IPS-15b (cell line): Measurements from ENCODE around the gene OGDH.
"Not testable (repeated sequence)": the region's sequence is repeated elsewhere in the genome, so short reads cannot be mapped to it uniquely, and the experiment has no call there.

ENCODE experiments used
- H3K27me3 ChIP-seq: one replicate; pipeline ENCODE4 v1.6.1; 2013; ENCODE audit warnings: low read length; ENCODE audit not compliant: control insufficient read depth, insufficient read depth
- H3K36me3 ChIP-seq: one replicate; pipeline ENCODE4 v1.6.1; 2013; ENCODE audit warnings: low read length; ENCODE audit not compliant: control insufficient read depth, insufficient read depth
- H3K4me1 ChIP-seq: one replicate; pipeline ENCODE4 v1.6.1; 2013; ENCODE audit warnings: mild to moderate bottlenecking, low read length; ENCODE audit not compliant: control insufficient read depth, insufficient read depth
- H3K4me3 ChIP-seq: one replicate; pipeline ENCODE4 v1.5.1; 2013; ENCODE audit warnings: low read depth, low read length
- H3K9ac ChIP-seq: one replicate; pipeline ENCODE4 v1.6.1; 2013; ENCODE audit warnings: low read depth, mild to moderate bottlenecking, low read length
- H3K9me3 ChIP-seq: one replicate; pipeline ENCODE4 v1.6.1; 2013; ENCODE audit warnings: mild to moderate bottlenecking, low read length; ENCODE audit not compliant: control insufficient read depth, insufficient read depth

Gene OGDH

DNA sequence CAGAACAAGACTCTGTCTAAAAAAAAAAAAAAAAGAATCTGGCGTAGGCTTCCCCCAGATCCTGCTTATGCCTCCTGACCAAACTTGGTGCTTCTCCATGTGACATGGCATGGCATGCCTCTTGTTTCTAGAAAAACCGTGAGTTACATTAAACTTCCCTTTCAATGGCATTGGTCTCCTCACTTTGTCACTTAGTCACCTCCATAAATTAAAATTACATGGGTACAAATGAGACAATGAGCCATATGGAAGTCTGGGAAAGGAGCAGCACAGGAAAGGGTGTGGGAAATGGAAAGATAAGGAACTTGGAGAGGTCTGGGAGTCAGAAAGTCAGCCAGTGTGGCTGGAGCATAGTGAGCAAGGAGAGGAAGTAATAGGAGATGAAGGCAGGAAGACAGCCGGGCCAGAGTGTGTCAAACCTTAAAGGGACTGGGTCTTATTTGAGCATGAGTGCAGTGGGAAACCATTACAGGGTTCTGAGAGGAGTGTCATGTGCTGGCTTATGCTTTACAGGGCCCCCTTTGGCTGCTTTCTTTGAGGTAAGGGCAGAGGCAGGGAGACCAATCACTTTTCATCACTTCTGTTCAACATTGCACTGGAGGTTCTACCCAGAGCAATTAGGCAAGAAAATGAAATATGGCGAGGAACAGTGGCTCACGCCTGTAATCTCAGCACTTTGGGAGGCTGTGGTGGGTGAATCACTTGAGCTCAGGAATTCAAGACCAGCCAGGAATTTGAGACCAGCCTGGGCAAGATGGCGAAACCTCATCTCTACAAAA lies 120.9 kb downstream of the OGDH start:
- no peaks in the 10 kb centered on the region for H3K9me3 ChIP-seq
- H3K36me3 ChIP-seq, result no peaks in the 10 kb centered on the region
- H3K27me3 ChIP-seq, result no peaks in the 10 kb centered on the region
- no peak overlapping the region for H3K4me3 ChIP-seq
- H3K4me1 ChIP-seq, result no peaks in the 10 kb centered on the region
- no peak overlapping the region for H3K9ac ChIP-seq

- H3K27me3 ChIP-seq, result no peaks in the 10 kb centered on the region
- H3K9ac ChIP-seq, result no peak overlapping the region
- no peaks in the 10 kb centered on the region for H3K4me1 ChIP-seq
- no peak overlapping the region for H3K4me3 ChIP-seq
- H3K36me3 ChIP-seq, result no peaks in the 10 kb centered on the region
- no peaks in the 10 kb centered on the region for H3K9me3 ChIP-seq
Observed at GRCh38 chr7:44727937-44728262, 121.5 kb downstream of the OGDH start.

- Histone ChIP-seq H3K4me1 (no peaks in the 10 kb centered on the region), H3K9me3 (no peaks in the 10 kb centered on the region), H3K9ac (no peak overlapping the region), H3K4me3 (no peak overlapping the region), H3K27me3 (no peaks in the 10 kb centered on the region), H3K36me3 (no peaks in the 10 kb centered on the region)
Observed at GRCh38 chr7:44729949-44730590, 123.6 kb downstream of the OGDH start.

DNA sequence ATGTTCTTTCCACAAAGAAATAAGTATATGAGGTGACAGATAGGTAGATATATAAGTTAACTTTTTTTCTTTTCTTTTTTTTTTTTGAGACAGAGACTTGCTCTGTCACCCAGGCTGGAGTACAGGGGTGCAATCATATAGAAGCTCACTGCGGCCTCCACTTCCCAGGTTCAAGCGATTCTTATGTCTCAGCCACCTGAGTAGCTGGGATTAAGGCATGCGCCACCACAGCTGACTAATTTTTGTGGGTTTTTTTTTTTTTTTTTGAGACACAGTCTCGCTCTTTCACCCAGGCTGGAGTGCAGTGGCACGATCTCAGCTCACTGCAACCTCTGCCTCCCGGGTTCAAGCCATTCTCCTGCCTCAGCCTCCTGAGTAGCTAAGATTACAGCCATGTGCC lies 126.5 kb downstream of the OGDH start:
- not testable (repeated sequence) for H3K9ac ChIP-seq, H3K4me1 ChIP-seq, H3K4me3 ChIP-seq

DNA sequence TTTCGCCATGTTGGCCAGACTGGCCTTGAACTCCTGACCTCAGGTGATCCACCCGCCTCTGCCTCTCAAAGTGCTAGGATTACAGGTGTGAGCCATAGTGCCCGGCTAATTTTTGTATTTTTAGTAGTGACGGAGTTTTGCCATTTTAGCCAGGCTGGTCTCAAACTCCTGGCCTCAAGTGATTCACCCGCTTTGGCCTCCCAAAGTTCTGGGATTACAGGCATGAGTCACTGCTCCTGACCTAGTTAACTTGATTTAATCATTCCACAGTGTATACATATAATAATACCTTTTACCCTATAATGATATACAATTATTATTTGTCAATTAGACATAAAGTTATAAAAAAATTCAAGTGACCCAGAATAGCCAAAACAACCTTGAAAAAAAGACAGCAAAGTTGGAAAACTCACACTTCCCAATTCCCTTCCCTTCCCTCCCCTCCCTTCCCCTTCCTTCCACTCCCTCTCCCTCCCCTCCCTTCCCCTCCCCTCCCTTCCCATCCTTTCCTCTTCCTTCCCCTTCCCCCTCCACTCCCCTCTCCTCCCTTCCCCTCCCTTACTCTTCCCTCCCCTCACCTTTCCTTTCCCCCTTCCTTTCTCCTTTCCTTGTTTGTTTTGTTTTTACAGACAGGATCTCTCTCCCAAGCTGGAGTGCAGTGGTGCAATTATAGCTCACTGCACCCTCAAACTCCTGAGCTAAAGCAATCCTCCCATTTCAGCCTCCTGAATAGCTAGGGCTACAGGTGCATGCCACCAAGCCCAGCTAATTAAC lies 127.5 kb downstream of the OGDH start:
- Histone ChIP-seq H3K36me3 (no peaks in the 10 kb centered on the region), H3K9me3 (no peaks in the 10 kb centered on the region), H3K27me3 (no peaks in the 10 kb centered on the region), H3K4me3 (no peak overlapping the region), H3K9ac (no peak overlapping the region), H3K4me1 (no peaks in the 10 kb centered on the region)

More for the DNA sequence above, 126.5 kb downstream of the OGDH start:
- H3K27me3 ChIP-seq, H3K36me3 ChIP-seq, H3K9me3 ChIP-seq: not testable (repeated sequence)

GRCh38 chr7:44735403-44736165 lies 129.2 kb downstream of the OGDH start:
- Histone ChIP-seq H3K36me3 (no peaks in the 10 kb centered on the region), H3K9ac (no peak overlapping the region), H3K27me3 (no peaks in the 10 kb centered on the region), H3K9me3 (no peaks in the 10 kb centered on the region), H3K4me1 (no peaks in the 10 kb centered on the region), H3K4me3 (no peak overlapping the region)

DNA sequence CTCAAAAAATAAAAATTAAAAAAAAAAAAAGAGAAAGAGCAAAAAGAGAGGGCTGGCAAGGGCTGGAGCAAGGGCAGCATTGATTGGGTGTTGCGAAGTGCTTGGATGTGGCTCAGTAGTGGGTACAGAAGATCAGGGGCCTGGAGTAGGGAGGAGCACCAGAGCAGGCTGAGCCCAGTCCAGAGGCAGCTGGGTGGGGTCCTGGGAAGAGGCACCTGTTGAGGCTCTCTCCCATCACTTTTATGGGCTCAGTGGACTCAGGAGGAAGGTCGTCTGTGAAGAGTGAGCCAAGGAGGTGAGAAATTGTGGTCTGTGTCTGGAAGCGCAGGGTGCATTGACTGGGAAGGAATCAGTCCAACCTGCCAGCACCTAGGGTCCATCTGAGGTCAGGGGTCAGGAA lies 130.5 kb downstream of the OGDH start:
- Histone ChIP-seq H3K4me1 (no peaks in the 10 kb centered on the region), H3K9me3 (no peaks in the 10 kb centered on the region), H3K27me3 (no peaks in the 10 kb centered on the region), H3K4me3 (no peak overlapping the region), H3K9ac (no peak overlapping the region), H3K36me3 (no peaks in the 10 kb centered on the region)

- no peaks in the 10 kb centered on the region for H3K9me3 ChIP-seq
- no peak overlapping the region for H3K9ac ChIP-seq
- H3K4me1 ChIP-seq, result no peaks in the 10 kb centered on the region
- H3K4me3 ChIP-seq, result no peak overlapping the region
- no peaks in the 10 kb centered on the region for H3K27me3 ChIP-seq
- no peaks in the 10 kb centered on the region for H3K36me3 ChIP-seq
Observed at GRCh38 chr7:44738051-44738723, 131.8 kb downstream of the OGDH start.

DNA sequence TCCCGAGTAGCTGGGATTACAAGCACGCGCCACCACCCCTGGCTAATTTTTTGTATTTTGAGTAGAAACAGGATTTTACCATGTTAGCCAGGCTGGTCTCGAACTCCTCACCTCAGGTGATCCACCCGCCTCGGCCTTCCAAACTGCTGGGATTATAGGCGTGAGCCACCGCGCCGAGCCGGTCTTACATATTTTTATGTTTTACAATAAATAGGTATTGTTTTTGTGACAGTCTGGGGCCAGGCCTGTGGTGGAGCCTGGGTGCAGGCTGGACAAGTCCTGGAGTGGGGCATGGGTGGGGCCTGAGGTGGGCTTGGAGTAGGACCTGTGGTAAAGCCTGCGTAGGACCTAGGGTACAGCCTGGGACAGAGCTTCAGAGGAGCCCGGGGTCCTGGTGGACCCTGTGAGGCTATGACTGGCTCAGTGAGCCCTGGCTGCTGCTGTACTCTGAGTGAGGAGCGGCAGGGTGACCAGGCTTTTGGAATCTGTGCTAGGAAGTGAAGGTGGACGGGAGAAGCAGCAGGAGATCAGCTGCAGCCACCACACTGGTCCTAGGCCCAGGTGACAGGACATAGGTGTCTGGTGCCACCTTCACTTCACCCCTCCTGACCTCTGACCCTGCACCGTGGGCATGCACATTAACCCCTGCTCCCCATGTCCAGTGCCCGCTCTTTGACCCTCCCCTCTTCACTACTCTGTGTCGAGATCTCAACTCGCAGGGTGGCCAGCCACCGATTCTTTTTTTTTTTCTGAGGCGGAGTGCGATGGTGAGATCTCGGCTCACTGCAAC lies 132.6 kb downstream of the OGDH start:
- H3K27me3 ChIP-seq, result no peaks in the 10 kb centered on the region
- no peaks in the 10 kb centered on the region for H3K36me3 ChIP-seq
- no peaks in the 10 kb centered on the region for H3K4me1 ChIP-seq
- H3K9ac ChIP-seq, result no peak overlapping the region
- H3K9me3 ChIP-seq, result no peaks in the 10 kb centered on the region
- no peak overlapping the region for H3K4me3 ChIP-seq

DNA sequence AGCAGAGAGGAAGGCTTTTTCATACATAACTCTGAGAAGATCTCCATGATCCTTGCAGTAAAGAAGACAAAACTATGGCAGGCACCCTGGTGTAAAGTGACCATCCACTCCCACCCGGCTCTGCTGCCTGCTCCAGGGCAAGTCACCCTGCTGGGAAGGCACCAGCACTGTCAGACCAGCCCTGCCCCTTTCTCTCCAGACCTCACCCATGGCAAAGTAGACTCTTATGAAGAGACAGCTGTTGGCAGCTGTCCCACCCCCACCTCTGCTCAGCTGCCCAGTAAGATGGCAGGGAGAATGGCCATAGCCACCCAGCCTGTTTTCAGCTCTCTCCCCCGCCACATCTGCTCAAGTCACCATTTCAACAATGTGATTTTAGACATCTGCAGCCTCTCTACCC lies 133.6 kb downstream of the OGDH start:
- no peaks in the 10 kb centered on the region for H3K9me3 ChIP-seq
- no peak overlapping the region for H3K9ac ChIP-seq
- H3K4me3 ChIP-seq, result no peak overlapping the region

More for the DNA sequence above, 133.6 kb downstream of the OGDH start:
- Histone ChIP-seq H3K27me3 (no peaks in the 10 kb centered on the region), H3K36me3 (no peaks in the 10 kb centered on the region), H3K4me1 (no peaks in the 10 kb centered on the region)
